GM23338 (cell line): Measurements from ENCODE around the gene TCEAL3. TPM values are rescaled to one million over a fixed set of nuclear protein-coding genes. Genes with fewer than 3 reads are reported as not detected.
A peak's percentile ranks its signal among the peaks of the same experiment; 100 is the strongest.

Experiments used
- ATAC-seq: fragments of 200-7000 bp; cut with Tn5 transposase; 3 replicates; pipeline ENCODE4 v1.9.1; 2020
- DNase-seq: peaks from one replicate; pipeline ENCODE4 v3.0.0-alpha.2; 2015; ENCODE audit warnings: low spot score
- H2AFZ ChIP-seq: fragments of 200-600 bp; sonication (generic); 2 replicates; pipeline ENCODE4 v1.8.0; 2016; ENCODE audit warnings: antibody characterized with exemption, mild to moderate bottlenecking, moderate library complexity
- H3F3A ChIP-seq: fragments of 200-600 bp; sonication (generic); replicated peaks from 2 replicates; pipeline ENCODE4 v1.8.0; 2017; ENCODE audit warnings: antibody characterized with exemption, mixed run types, low read depth
- H3K27ac ChIP-seq: fragments of 200-600 bp; sonication (generic); 2 replicates; pipeline ENCODE4 v1.6.1; 2016; ENCODE audit warnings: low read depth
- H3K27me3 ChIP-seq: fragments of 200-600 bp; sonication (generic); 2 replicates; pipeline ENCODE4 v1.8.0; 2016; ENCODE audit warnings: mild to moderate bottlenecking, mixed run types, moderate library complexity; ENCODE audit not compliant: insufficient read depth
- H3K36me3 ChIP-seq: fragments of 200-600 bp; sonication (generic); 2 replicates; pipeline ENCODE4 v1.8.0; 2016; ENCODE audit warnings: mild to moderate bottlenecking; ENCODE audit not compliant: insufficient read depth
- H3K4me1 ChIP-seq: fragments of 200-600 bp; sonication (generic); 2 replicates; pipeline ENCODE4 v1.8.0; 2016; ENCODE audit warnings: mild to moderate bottlenecking, moderate library complexity; ENCODE audit not compliant: insufficient read depth
- H3K4me2 ChIP-seq: fragments of 200-600 bp; sonication (generic); 2 replicates; pipeline ENCODE4 v1.7.1; 2017; ENCODE audit warnings: mixed run types
- H3K4me3 ChIP-seq: fragments of 200-600 bp; sonication (generic); 2 replicates; pipeline ENCODE4 v1.6.1; 2016; ENCODE audit warnings: mixed run types
- H3K79me2 ChIP-seq: fragments of 200-600 bp; sonication (generic); replicated peaks from 2 replicates; pipeline ENCODE4 v1.8.0; 2017; ENCODE audit warnings: mild to moderate bottlenecking; ENCODE audit not compliant: insufficient read depth
- H3K9me2 ChIP-seq: fragments of 200-600 bp; sonication (generic); 2 replicates; pipeline ENCODE4 v1.8.0; 2017; ENCODE audit not compliant: insufficient read depth
- H4K20me1 ChIP-seq: fragments of 200-600 bp; sonication (generic); replicated peaks from 2 replicates; pipeline ENCODE4 v1.8.0; 2017; ENCODE audit warnings: mild to moderate bottlenecking; ENCODE audit not compliant: insufficient read depth
- H3K27ac Mint-ChIP-seq: 2 replicates; pipeline ENCODE4 v1.8.0; 2020; ENCODE audit warnings: inconsistent platforms, mild to moderate bottlenecking, moderate library complexity, mixed read lengths
- H3K27me3 Mint-ChIP-seq: 3 replicates; pipeline ENCODE4 v1.8.0; 2022; ENCODE audit warnings: low read depth, mild to moderate bottlenecking, moderate library complexity, mixed read lengths, inconsistent platforms; ENCODE audit not compliant: insufficient read depth, poor library complexity
- H3K36me3 Mint-ChIP-seq: 3 replicates; pipeline ENCODE4 v1.8.0; 2021; ENCODE audit warnings: low read depth, mild to moderate bottlenecking, inconsistent platforms, moderate library complexity, mixed read lengths
- H3K4me1 Mint-ChIP-seq: 3 replicates; pipeline ENCODE4 v1.8.0; 2020; ENCODE audit warnings: mild to moderate bottlenecking, inconsistent platforms, mixed read lengths
- H3K4me3 Mint-ChIP-seq: 3 replicates; pipeline ENCODE4 v1.8.0; 2021; ENCODE audit warnings: moderate library complexity, mild to moderate bottlenecking, inconsistent platforms, mixed read lengths
- H3K9me3 Mint-ChIP-seq: 3 replicates; pipeline ENCODE4 v1.8.0; 2020; ENCODE audit warnings: moderate library complexity, mild to moderate bottlenecking, inconsistent platforms, mixed read lengths
- CREB1 ChIP-seq: fragments of 250-450 bp; sonication (Bioruptor Pico); IDR thresholded peaks from 2 replicates; pipeline ENCODE4 v1.5.0; 2020; ENCODE audit warnings: low read depth, mild to moderate bottlenecking, moderate library complexity
- CTCF ChIP-seq, 2 experiments: fragments of 200-600 bp in 1 of 2; sonication (generic) in 1 of 2; conservative IDR thresholded peaks; 2 replicates each; pipeline versions ENCODE4 v1.5.1 to v1.6.1; 2016 to 2017; ENCODE audit warnings: antibody characterized with exemption in 2 of 2, low read depth in 2 of 2, mild to moderate bottlenecking in 2 of 2, moderate library complexity in 1 of 2
- ETS1 ChIP-seq: IDR thresholded peaks from 2 replicates; pipeline ENCODE4 v1.6.1; 2016; ENCODE audit warnings: antibody characterized with exemption
- EZH2phosphoT487 ChIP-seq: fragments of 200-600 bp; sonication (generic); IDR thresholded peaks from one replicate; pipeline ENCODE4 v1.8.1; 2018; ENCODE audit warnings: antibody characterized with exemption; ENCODE audit not compliant: unreplicated experiment
- JUNB ChIP-seq: IDR thresholded peaks from one replicate; pipeline ENCODE4 v1.6.1; 2016; ENCODE audit warnings: antibody characterized with exemption; ENCODE audit not compliant: unreplicated experiment
- STAT1 ChIP-seq: IDR thresholded peaks from one replicate; pipeline ENCODE4 v1.6.1; 2016; ENCODE audit warnings: antibody characterized with exemption; ENCODE audit not compliant: unreplicated experiment
- ZNF114 ChIP-seq: fragments of 250-450 bp; sonication (Bioruptor Pico); IDR thresholded peaks from 2 replicates; pipeline ENCODE4 v1.5.0; 2020; ENCODE audit warnings: mild to moderate bottlenecking, moderate library complexity
- ZNF331 ChIP-seq: fragments of 250-450 bp; sonication (Bioruptor Pico); IDR thresholded peaks from 2 replicates; pipeline ENCODE4 v1.5.0; 2020; ENCODE audit warnings: low read depth, mild to moderate bottlenecking, moderate library complexity
- polyA plus RNA-seq: library from polyadenylated mRNA; unstranded; fragments of >200 nt; fragmentation: Nextera tagmentation; extraction: Ambion mirVana; gene quantifications from 2 replicates; pipeline ENCODE4 v1.2.1, GENCODE V29; 2016
- total RNA-seq: library from RNA; depleted of rRNA; stranded (reverse); fragments of >200 nt; shearing (Covaris generic); gene quantifications from 2 replicates; pipeline ENCODE4 v1.2.3, GENCODE V29; 2014
- TF ChIP-seq, protein P1 (sequence below): fragments of 250-450 bp; sonication (Bioruptor Pico); IDR thresholded peaks from 2 replicates; pipeline ENCODE4 v1.5.0; 2020; ENCODE audit warnings: mild to moderate bottlenecking, moderate library complexity

TCEAL3 gene
- total and polyA plus RNA-seq, 2 experiments from 2014 or later = 5.2 to 31.1 TPM

DNA sequence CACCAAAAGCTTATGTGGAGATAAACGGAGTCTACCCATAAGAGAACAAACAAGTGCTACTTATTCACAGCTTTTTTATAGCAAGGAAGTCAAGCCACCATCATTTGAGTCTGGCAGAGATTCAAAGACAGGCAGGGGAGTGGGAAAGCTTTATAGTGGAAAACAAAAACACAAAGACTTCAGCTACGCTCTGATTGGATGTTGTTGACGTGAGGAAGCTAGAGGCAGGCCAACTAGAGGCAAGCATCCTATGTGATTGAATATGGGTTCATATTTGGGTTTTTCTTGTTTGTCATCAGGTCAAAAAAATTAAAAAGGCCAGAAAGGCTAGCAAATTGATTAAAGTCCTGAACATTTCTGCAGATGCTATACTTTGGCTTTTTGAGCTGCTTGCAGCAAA is 23.2 kb upstream of the TCEAL3 start:
- peaks cover 11% of the 10 kb centered on the region for H3K36me3 Mint-ChIP-seq
- H3K36me3 ChIP-seq = no peaks in the 10 kb centered on the region
- peak; percentile 63 for ATAC-seq
- H3K9me2 ChIP-seq = no peaks in the 10 kb centered on the region; the same call in 1 of the 2 replicates
- H3K9me3 Mint-ChIP-seq = no peaks in the 10 kb centered on the region; the same call in 2 of the 3 replicates
- H3K4me2 ChIP-seq = peak overlapping the region; percentile 64
- no peak overlapping the region for H3K27ac Mint-ChIP-seq
- H3K4me3 Mint-ChIP-seq = peak overlapping the region; percentile 94; the same call in 2 of the 3 replicates
- H3K4me1 ChIP-seq = no peaks in the 10 kb centered on the region
- no peaks in the 10 kb centered on the region for H4K20me1 ChIP-seq
- no peaks in the 10 kb centered on the region for H3K27me3 ChIP-seq
- no peak overlapping the region; the same call in 1 of the 2 replicates for H2AFZ ChIP-seq
- peaks cover 7% of the 10 kb centered on the region; the same call in 2 of the 3 replicates for H3K4me1 Mint-ChIP-seq
- H3K4me3 ChIP-seq = peak overlapping the region; percentile 76; the same call in 1 of the 2 replicates
- peaks cover 6% of the 10 kb centered on the region for H3K27me3 Mint-ChIP-seq
- TF ChIP-seq CTCF (conservative IDR thresholded peaks at IDR 0.05; ENCODE audit: low read depth in 2 of 2) (no peak), JUNB (no peak), ZNF114 (CRISPR knock-in tag) (no peak), EZH2phosphoT487 (no peak), CREB1 (CRISPR knock-in tag) (no peak), STAT1 (no peak), ETS1 (no peak), ZNF331 (no peak)
- TF ChIP-seq, protein P1, sequence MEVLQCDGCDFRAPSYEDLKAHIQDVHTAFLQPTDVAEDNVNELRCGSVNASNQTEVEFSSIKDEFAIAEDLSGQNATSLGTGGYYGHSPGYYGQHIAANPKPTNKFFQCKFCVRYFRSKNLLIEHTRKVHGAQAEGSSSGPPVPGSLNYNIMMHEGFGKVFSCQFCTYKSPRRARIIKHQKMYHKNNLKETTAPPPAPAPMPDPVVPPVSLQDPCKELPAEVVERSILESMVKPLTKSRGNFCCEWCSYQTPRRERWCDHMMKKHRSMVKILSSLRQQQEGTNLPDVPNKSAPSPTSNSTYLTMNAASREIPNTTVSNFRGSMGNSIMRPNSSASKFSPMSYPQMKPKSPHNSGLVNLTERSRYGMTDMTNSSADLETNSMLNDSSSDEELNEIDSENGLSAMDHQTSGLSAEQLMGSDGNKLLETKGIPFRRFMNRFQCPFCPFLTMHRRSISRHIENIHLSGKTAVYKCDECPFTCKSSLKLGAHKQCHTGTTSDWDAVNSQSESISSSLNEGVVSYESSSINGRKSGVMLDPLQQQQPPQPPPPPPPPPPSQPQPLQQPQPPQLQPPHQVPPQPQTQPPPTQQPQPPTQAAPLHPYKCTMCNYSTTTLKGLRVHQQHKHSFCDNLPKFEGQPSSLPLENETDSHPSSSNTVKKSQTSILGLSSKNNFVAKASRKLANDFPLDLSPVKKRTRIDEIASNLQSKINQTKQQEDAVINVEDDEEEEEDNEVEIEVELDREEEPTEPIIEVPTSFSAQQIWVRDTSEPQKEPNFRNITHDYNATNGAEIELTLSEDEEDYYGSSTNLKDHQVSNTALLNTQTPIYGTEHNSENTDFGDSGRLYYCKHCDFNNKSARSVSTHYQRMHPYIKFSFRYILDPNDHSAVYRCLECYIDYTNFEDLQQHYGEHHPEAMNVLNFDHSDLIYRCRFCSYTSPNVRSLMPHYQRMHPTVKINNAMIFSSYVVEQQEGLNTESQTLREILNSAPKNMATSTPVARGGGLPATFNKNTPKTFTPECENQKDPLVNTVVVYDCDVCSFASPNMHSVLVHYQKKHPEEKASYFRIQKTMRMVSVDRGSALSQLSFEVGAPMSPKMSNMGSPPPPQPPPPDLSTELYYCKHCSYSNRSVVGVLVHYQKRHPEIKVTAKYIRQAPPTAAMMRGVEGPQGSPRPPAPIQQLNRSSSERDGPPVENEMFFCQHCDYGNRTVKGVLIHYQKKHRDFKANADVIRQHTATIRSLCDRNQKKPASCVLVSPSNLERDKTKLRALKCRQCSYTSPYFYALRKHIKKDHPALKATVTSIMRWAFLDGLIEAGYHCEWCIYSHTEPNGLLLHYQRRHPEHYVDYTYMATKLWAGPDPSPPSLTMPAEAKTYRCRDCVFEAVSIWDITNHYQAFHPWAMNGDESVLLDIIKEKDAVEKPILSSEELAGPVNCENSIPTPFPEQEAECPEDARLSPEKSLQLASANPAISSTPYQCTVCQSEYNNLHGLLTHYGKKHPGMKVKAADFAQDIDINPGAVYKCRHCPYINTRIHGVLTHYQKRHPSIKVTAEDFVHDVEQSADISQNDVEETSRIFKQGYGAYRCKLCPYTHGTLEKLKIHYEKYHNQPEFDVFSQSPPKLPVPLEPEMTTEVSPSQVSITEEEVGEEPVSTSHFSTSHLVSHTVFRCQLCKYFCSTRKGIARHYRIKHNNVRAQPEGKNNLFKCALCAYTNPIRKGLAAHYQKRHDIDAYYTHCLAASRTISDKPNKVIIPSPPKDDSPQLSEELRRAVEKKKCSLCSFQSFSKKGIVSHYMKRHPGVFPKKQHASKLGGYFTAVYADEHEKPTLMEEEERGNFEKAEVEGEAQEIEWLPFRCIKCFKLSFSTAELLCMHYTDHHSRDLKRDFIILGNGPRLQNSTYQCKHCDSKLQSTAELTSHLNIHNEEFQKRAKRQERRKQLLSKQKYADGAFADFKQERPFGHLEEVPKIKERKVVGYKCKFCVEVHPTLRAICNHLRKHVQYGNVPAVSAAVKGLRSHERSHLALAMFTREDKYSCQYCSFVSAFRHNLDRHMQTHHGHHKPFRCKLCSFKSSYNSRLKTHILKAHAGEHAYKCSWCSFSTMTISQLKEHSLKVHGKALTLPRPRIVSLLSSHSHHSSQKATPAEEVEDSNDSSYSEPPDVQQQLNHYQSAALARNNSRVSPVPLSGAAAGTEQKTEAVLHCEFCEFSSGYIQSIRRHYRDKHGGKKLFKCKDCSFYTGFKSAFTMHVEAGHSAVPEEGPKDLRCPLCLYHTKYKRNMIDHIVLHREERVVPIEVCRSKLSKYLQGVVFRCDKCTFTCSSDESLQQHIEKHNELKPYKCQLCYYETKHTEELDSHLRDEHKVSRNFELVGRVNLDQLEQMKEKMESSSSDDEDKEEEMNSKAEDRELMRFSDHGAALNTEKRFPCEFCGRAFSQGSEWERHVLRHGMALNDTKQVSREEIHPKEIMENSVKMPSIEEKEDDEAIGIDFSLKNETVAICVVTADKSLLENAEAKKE (CRISPR knock-in tag) = no peak
- no peak overlapping the region for H3K27ac ChIP-seq
- DNase-seq = peak; percentile 23
- H3K79me2 ChIP-seq = no peaks in the 10 kb centered on the region
- H3F3A ChIP-seq = no peaks in the 10 kb centered on the region
